HepG2 (cell line): ENCODE data around the gene PNLIP. TPM values are rescaled to one million over a fixed set of nuclear protein-coding genes. Genes with fewer than 3 reads are reported as not detected.

Source experiments
- ATAC-seq: fragments of 200-7000 bp; cut with Tn5 transposase; 3 replicates; pipeline ENCODE4 v1.9.1; 2020; ENCODE audit warnings: mild to moderate bottlenecking, moderate library complexity
- BruUV-seq: library from RNA; stranded (reverse); fragments of 400-500 nt; replicated peaks from 2 replicates; lab custom pipeline; 2021; lab: Mats Ljungman, UMichigan
- CTCF ChIA-PET: fragments of 300-600 bp; formaldehyde crosslinking; extraction: SDS; loops from one replicate; lab custom pipeline; 2021; ENCODE audit warnings: low total read pairs, inconsistent platforms, low intra/inter-chr PET ratio; lab: Yijun Ruan, JAX
- POLR2A ChIA-PET: fragments of 350-600 bp; sonication (Branson Sonifier 250); formaldehyde crosslinking; loops from one replicate; lab custom pipeline; 2020; ENCODE audit warnings: antibody characterized with exemption, inconsistent platforms; lab: Yijun Ruan, JAX
- DNase-seq: peaks from one replicate; pipeline ENCODE4 v3.0.0-alpha.2; 2015; ENCODE audit warnings: low spot score
- FAIRE-seq: peaks from 3 replicates; lab custom pipeline; 2011; peaks lifted over from hg19 to GRCh38; lab: Jason Lieb, UNC
- H2AFZ ChIP-seq: one replicate; pipeline ENCODE4 v1.6.1; 2011; ENCODE audit warnings: low read length, inconsistent platforms
- H3K27ac ChIP-seq: fragments of 300-600 bp; 3 replicates; pipeline ENCODE4 v1.8.0; 2011; ENCODE audit warnings: mixed run types, mild to moderate bottlenecking, mixed read lengths, low read length, inconsistent platforms; ENCODE audit not compliant: insufficient read depth; ENCODE audit errors: extremely low read length
- H3K27me3 ChIP-seq, 2 experiments: fragments of 200-600 bp in 1 of 2; 2 replicates in 1 of 2; 3 replicates in 1 of 2; pipeline versions ENCODE4 v1.6.0 to v1.8.0; 2011; ENCODE audit warnings: low read length in 2 of 2, mild to moderate bottlenecking in 2 of 2, moderate library complexity in 2 of 2, inconsistent platforms in 1 of 2; ENCODE audit not compliant: insufficient read depth in 2 of 2, control insufficient read depth in 1 of 2
- H3K36me3 ChIP-seq, 2 experiments: fragments of 200-600 bp in 1 of 2; replicated peaks in 1 of 2; 2 replicates in 1 of 2; 3 replicates in 1 of 2; pipeline versions ENCODE4 v1.5.1 to v1.8.0; 2011; ENCODE audit warnings: low read length in 2 of 2, inconsistent platforms in 1 of 2; ENCODE audit not compliant: insufficient read depth in 2 of 2, control insufficient read depth in 1 of 2
- H3K4me1 ChIP-seq: 2 replicates; pipeline ENCODE4 v1.5.1; 2012; ENCODE audit warnings: low read length, inconsistent platforms; ENCODE audit not compliant: insufficient read depth
- H3K4me2 ChIP-seq: 2 replicates; pipeline ENCODE4 v1.6.0; 2011; ENCODE audit warnings: low read depth, low read length, inconsistent platforms
- H3K4me3 ChIP-seq, 3 experiments: fragments of 200-600 bp in 1 of 3; sonication (generic), shearing (Covaris generic) in 1 of 3; replicated peaks in 1 of 3; 2 replicates each; pipeline ENCODE4 v1.5.1; 2011 to 2016; ENCODE audit warnings: low read length in 3 of 3, inconsistent platforms in 2 of 3, low read depth in 2 of 3, mild to moderate bottlenecking in 2 of 3, control low read depth in 1 of 3, mixed read lengths in 1 of 3; ENCODE audit not compliant: insufficient read depth in 1 of 3
- H3K79me2 ChIP-seq: one replicate; pipeline ENCODE4 v1.6.1; 2011; ENCODE audit warnings: low read length, inconsistent platforms; ENCODE audit not compliant: insufficient read depth
- H3K9ac ChIP-seq: 2 replicates; pipeline ENCODE4 v1.6.0; 2011; ENCODE audit warnings: mild to moderate bottlenecking, low read depth, low read length, inconsistent platforms; ENCODE audit not compliant: insufficient read depth
- H3K9me3 ChIP-seq: 2 replicates; pipeline ENCODE4 v1.5.1; 2012; ENCODE audit warnings: mild to moderate bottlenecking, low read length
- H4K20me1 ChIP-seq: 2 replicates; pipeline ENCODE4 v1.6.0; 2011; ENCODE audit warnings: inconsistent platforms, mild to moderate bottlenecking, low read length, moderate library complexity; ENCODE audit not compliant: insufficient read depth
- CHD4 ChIP-seq: fragments of 200-600 bp; sonication (generic); IDR thresholded peaks from 2 replicates; pipeline ENCODE4 v1.7.0; 2017; ENCODE audit warnings: mild to moderate bottlenecking, low read length, borderline replicate concordance
- CREB3 ChIP-seq: sonication (generic); formaldehyde crosslinking; IDR thresholded peaks from 2 replicates; pipeline ENCODE4 v1.5.0; 2020; ENCODE audit warnings: missing genetic modification reagents
- JUNB ChIP-seq: sonication (generic); formaldehyde crosslinking; IDR thresholded peaks from 2 replicates; pipeline ENCODE4 v1.8.0; 2022; ENCODE audit warnings: missing genetic modification reagents, mild to moderate bottlenecking, borderline replicate concordance
- TFE3 ChIP-seq: IDR thresholded peaks from 2 replicates; pipeline ENCODE4 v1.6.1; 2016
- ZNF572 ChIP-seq: sonication (generic); formaldehyde crosslinking; IDR thresholded peaks from 2 replicates; pipeline ENCODE4 v1.5.1; 2020; ENCODE audit warnings: mild to moderate bottlenecking, missing genetic modification reagents
- ZNF766 ChIP-seq: sonication (generic); formaldehyde crosslinking; IDR thresholded peaks from 2 replicates; pipeline ENCODE4 v1.5.0; 2020; ENCODE audit warnings: missing genetic modification reagents, borderline replicate concordance
- ZNF816 ChIP-seq: sonication (generic); formaldehyde crosslinking; IDR thresholded peaks from 2 replicates; pipeline ENCODE4 v1.8.0; 2022; ENCODE audit warnings: missing genetic modification reagents, mild to moderate bottlenecking, borderline replicate concordance
- ZNF891 ChIP-seq: sonication (generic); formaldehyde crosslinking; IDR thresholded peaks from 2 replicates; pipeline ENCODE4 v1.5.0; 2020; ENCODE audit warnings: mild to moderate bottlenecking, missing genetic modification reagents
- WGBS: methylation state at CpG from one replicate; pipeline ENCODE4 v1.1.6; 2017; ENCODE audit warnings: low lambda C conversion rate; 5-methylcytosine and 5-hydroxymethylcytosine counted together
- in situ Hi-C: cut with HindIII; loops from 2 replicates; pipeline ENCODE4 v1.10.0; 2017; ENCODE audit warnings: low pct_unique_long_range_greater_than_20kb; ENCODE audit not compliant: extremely low pct_ligation_motif_present
- intact Hi-C: fragments of 100-400 bp; cut with micrococcal nuclease; formaldehyde crosslinking; loops from one replicate; pipeline ENCODE4 v1.10.0; 2022; ENCODE audit not compliant: unreplicated experiment
- polyA plus RNA-seq, 8 experiments: library from polyadenylated mRNA; depleted of rRNA in 3 of 8; stranded (reverse) in 7 of 8; unstranded in 1 of 8; fragments of >200 nt; fragmentation: Illumina TruSeq in 4 of 8; extraction: Trizol in 4 of 8; gene quantifications; 2 replicates each; pipeline versions ENCODE4 v1.2.1 to v1.2.3, GENCODE V29; 2011 to 2016; ENCODE audit warnings: low read depth in 4 of 8, missing spikeins in 1 of 8, mixed read lengths in 1 of 8; ENCODE audit not compliant: insufficient read depth in 1 of 8
- total RNA-seq, 5 experiments: library from RNA; depleted of rRNA; stranded (reverse); fragments of >200 nt; fragmentation: Illumina TruSeq; extraction: Trizol; gene quantifications; 2 replicates each; pipeline ENCODE4 v1.2.3, GENCODE V29; 2016; ENCODE audit warnings: low read depth in 1 of 5
- TF ChIP-seq, protein P1 (sequence below): fragments of 450-650 bp; IDR thresholded peaks from 2 replicates; pipeline ENCODE4 v1.6.1; 2016

Gene PNLIP
- total and polyA plus RNA-seq, 2 of the 13 experiments (the other 11 are each of a cell fraction or from before 2014, with no cell fraction given): not detected

DNA sequence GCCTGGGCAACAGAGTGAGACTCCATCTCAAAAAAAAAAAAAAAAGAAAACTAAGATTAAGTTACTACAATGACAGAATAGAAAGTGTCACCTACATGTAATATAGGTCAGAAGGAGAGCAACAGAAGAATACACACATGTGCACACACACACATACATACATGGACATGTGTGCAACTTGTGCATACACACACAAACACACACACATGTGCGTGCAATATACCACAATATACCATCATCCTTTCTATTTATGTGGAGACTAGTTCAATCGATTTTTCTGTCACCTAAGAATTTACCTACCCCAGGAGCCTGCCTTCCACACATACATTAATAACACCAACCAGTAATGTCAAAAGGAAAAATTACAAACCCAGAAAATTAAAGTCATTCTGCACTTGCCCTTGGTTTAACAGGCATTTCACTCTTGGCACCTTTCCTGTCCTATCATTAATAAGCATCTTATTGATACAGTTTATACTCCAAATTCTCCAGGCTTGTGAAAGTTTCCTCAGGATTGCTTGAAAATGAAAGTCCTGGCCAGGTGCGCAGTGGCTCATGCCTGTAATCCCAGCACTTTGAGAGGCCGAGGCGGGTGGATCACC is 47.5 kb downstream of the PNLIP start:
- Histone ChIP-seq H3K27ac (no peak overlapping the region), H3K4me1 (no peaks in the 10 kb centered on the region), H3K79me2 (no peaks in the 10 kb centered on the region), H2AFZ (no peak overlapping the region), H3K4me3 (no peak overlapping the region), H3K36me3 (no peaks in the 10 kb centered on the region), H3K4me2 (no peak overlapping the region), H3K9ac (no peak overlapping the region), H3K9me3 (no peaks in the 10 kb centered on the region), H3K27me3 (peaks cover 2 to 24% of the 10 kb centered on the region in 2 experiments; a peak in 2 of 5 replicates), H4K20me1 (no peaks in the 10 kb centered on the region)
- DNase-seq (no peak), ATAC-seq (no peak), FAIRE-seq (no peak)
- intact Hi-C loops: no loop called here
- no peak for TF ChIP-seq ZNF891 (CRISPR knock-in tag)
- TF ChIP-seq ZNF572 (CRISPR knock-in tag): no peak
- no peak for TF ChIP-seq CHD4
- no peak for TF ChIP-seq TFE3 (CRISPR knock-in tag)
- TF ChIP-seq JUNB: no peak
- TF ChIP-seq ZNF766: no peak
- no peak for TF ChIP-seq CREB3
- TF ChIP-seq, protein P1, sequence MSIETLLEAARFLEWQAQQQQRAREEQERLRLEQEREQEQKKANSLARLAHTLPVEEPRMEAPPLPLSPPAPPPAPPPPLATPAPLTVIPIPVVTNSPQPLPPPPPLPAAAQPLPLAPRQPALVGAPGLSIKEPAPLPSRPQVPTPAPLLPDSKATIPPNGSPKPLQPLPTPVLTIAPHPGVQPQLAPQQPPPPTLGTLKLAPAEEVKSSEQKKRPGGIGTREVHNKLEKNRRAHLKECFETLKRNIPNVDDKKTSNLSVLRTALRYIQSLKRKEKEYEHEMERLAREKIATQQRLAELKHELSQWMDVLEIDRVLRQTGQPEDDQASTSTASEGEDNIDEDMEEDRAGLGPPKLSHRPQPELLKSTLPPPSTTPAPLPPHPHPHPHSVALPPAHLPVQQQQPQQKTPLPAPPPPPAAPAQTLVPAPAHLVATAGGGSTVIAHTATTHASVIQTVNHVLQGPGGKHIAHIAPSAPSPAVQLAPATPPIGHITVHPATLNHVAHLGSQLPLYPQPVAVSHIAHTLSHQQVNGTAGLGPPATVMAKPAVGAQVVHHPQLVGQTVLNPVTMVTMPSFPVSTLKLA: peak; percentile 50
- no peak for TF ChIP-seq ZNF816
- CTCF ChIA-PET: no interaction called here
- POLR2A ChIA-PET: no interaction called here
- no TSS peak for BruUV-seq
- in situ Hi-C loops: no loop called here
- 38% methylated on average over 5 of the region's 5 CpGs for WGBS
